ENCODE measurements around the gene RABL3.

DNA sequence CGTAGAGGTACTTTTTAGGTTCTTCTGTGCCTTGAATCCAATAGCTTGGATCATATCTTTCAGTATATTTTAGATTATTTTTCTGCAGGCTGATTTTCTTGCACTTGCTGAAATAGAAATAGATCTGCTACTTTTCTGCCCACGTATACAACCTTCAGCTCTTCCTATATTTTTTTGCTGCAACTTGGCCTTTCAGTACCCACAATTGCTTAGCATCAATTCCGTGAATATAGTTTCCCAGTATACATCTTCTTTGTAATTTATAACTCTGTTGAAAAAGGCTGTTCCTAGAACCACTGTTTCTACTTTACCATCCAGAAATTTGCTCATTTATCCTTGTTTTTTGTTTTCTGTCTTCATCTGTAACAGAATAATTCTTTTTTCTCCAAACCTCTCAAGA lies 36.5 kb upstream of the RABL3 start:
- TF ChIP-seq, protein P1, sequence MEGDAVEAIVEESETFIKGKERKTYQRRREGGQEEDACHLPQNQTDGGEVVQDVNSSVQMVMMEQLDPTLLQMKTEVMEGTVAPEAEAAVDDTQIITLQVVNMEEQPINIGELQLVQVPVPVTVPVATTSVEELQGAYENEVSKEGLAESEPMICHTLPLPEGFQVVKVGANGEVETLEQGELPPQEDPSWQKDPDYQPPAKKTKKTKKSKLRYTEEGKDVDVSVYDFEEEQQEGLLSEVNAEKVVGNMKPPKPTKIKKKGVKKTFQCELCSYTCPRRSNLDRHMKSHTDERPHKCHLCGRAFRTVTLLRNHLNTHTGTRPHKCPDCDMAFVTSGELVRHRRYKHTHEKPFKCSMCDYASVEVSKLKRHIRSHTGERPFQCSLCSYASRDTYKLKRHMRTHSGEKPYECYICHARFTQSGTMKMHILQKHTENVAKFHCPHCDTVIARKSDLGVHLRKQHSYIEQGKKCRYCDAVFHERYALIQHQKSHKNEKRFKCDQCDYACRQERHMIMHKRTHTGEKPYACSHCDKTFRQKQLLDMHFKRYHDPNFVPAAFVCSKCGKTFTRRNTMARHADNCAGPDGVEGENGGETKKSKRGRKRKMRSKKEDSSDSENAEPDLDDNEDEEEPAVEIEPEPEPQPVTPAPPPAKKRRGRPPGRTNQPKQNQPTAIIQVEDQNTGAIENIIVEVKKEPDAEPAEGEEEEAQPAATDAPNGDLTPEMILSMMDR (IDR thresholded peaks at IDR 0.05 in 8 of 11, conservative IDR thresholded peaks at IDR 0.05 in 3 of 11): no peak
- TF ChIP-seq POLR2AphosphoS5 (IDR thresholded peaks at IDR 0.05) (no peak), POLR2A (IDR thresholded peaks at IDR 0.05) (no peak)
